Activated CD8-positive, alpha-beta memory T cell treated with anti-CD3 and anti-CD28 coated beads, Interleukin-2, amount 50 U/mL, for 1 hour (primary cell): Measurements from ENCODE around the gene SNX17.
A peak's percentile ranks its signal among the peaks of the same experiment; 100 is the strongest.

Experiments used
- DNase-seq: peaks from one replicate; pipeline ENCODE4 v3.0.0-alpha.2; 2020; ENCODE audit errors: extremely low read depth

The SNX17 gene

GRCh38 chr2:27369471-27370025 lies 868 bp upstream of the SNX17 start:
- DNase-seq = no peak

- DNase-seq = no peak
These were observed 602 bp downstream of the SNX17 start for GRCh38 chr2:27370816-27371620.

GRCh38 chr2:27372937-27373336 lies 2.5 kb downstream of the SNX17 start:
- no peak for DNase-seq

- DNase-seq = no peak
These were observed 3.2 kb downstream of the SNX17 start for GRCh38 chr2:27373567-27373966.

- DNase-seq = no peak
These were observed 5.2 kb downstream of the SNX17 start for GRCh38 chr2:27375513-27376099.

GRCh38 chr2:27376151-27376865 lies 5.9 kb downstream of the SNX17 start:
- DNase-seq = no peak

GRCh38 chr2:27376866-27377617 lies 6.6 kb downstream of the SNX17 start:
- no peak for DNase-seq

GRCh38 chr2:27377618-27378095 lies 7.2 kb downstream of the SNX17 start:
- no peak for DNase-seq

GRCh38 chr2:27378096-27378808 lies 7.8 kb downstream of the SNX17 start:
- no peak for DNase-seq

GRCh38 chr2:27378809-27379290 lies 8.4 kb downstream of the SNX17 start:
- DNase-seq = no peak

- no peak for DNase-seq
These were observed 9.0 kb downstream of the SNX17 start for GRCh38 chr2:27379383-27379835.

GRCh38 chr2:27379836-27380625 lies 9.6 kb downstream of the SNX17 start:
- no peak for DNase-seq

GRCh38 chr2:27380626-27381545 lies 10.5 kb downstream of the SNX17 start, which contains the start of gene ZNF513:
TSS of gene ZNF513 (minus strand) at chr2:27380734. CDS start at chr2:27380526, 208 bp downstream.
- DNase-seq = peak; percentile 67

- DNase-seq = no peak
These were observed 11.3 kb downstream of the SNX17 start for GRCh38 chr2:27381577-27382181.

GRCh38 chr2:27390822-27391679 lies 20.6 kb downstream of the SNX17 start:
- DNase-seq = no peak

GRCh38 chr2:27393225-27393624 lies 22.8 kb downstream of the SNX17 start:
- no peak for DNase-seq

GRCh38 chr2:27398962-27399361 lies 28.5 kb downstream of the SNX17 start:
- no peak for DNase-seq
